H9 (cell line): Measurements from ENCODE around the gene KCNN2. TPM values are rescaled to one million over a fixed set of nuclear protein-coding genes. Genes with fewer than 3 reads are reported as not detected.

ENCODE experiments used
- DNase-seq: peaks from one replicate; pipeline ENCODE4 v3.0.0-alpha.2; 2017
- H2AFZ ChIP-seq: one replicate; pipeline ENCODE4 v1.6.1; 2013; ENCODE audit warnings: mild to moderate bottlenecking, low read length, control low read depth, moderate library complexity
- H2AK5ac ChIP-seq: 2 replicates; pipeline ENCODE4 v1.6.1; 2013; ENCODE audit warnings: low read length, control low read depth, mixed read lengths; ENCODE audit not compliant: insufficient read length
- H2BK120ac ChIP-seq: one replicate; pipeline ENCODE4 v1.6.1; 2013; ENCODE audit warnings: low read depth, mild to moderate bottlenecking, low read length, control low read depth, inconsistent platforms; ENCODE audit not compliant: poor library complexity, severe bottlenecking
- H2BK12ac ChIP-seq: 2 replicates; pipeline ENCODE4 v1.6.1; 2013; ENCODE audit warnings: low read length, control low read depth, mixed read lengths, low read depth; ENCODE audit not compliant: insufficient read length
- H2BK15ac ChIP-seq: 2 replicates; pipeline ENCODE4 v1.6.1; 2013; ENCODE audit warnings: low read depth, low read length, control low read depth
- H2BK20ac ChIP-seq: one replicate; pipeline ENCODE4 v1.6.1; 2013; ENCODE audit warnings: low read depth, mild to moderate bottlenecking, low read length, control low read depth, inconsistent platforms; ENCODE audit not compliant: poor library complexity, severe bottlenecking
- H2BK5ac ChIP-seq: 2 replicates; pipeline ENCODE4 v1.6.1; 2013; ENCODE audit warnings: low read length, control low read depth, mixed read lengths; ENCODE audit not compliant: insufficient read length
- H3K14ac ChIP-seq: 2 replicates; pipeline ENCODE4 v1.6.1; 2013; ENCODE audit warnings: low read length, control low read depth; ENCODE audit not compliant: insufficient read depth
- H3K18ac ChIP-seq: 2 replicates; pipeline ENCODE4 v1.6.1; 2013; ENCODE audit warnings: low read depth, mild to moderate bottlenecking, mixed read lengths, low read length, control low read depth; ENCODE audit not compliant: insufficient read length
- H3K23ac ChIP-seq: 2 replicates; pipeline ENCODE4 v1.6.1; 2013; ENCODE audit warnings: low read length, control low read depth, mixed read lengths, low read depth; ENCODE audit not compliant: insufficient read length
- H3K23me2 ChIP-seq: 2 replicates; pipeline ENCODE4 v1.6.1; 2013; ENCODE audit warnings: low read depth, mild to moderate bottlenecking, mixed read lengths, low read length, control low read depth; ENCODE audit not compliant: insufficient read length, poor library complexity, severe bottlenecking
- H3K27ac ChIP-seq: 2 replicates; pipeline ENCODE4 v1.5.1; 2013; ENCODE audit warnings: low read length, control low read depth, mixed read lengths, low read depth; ENCODE audit not compliant: insufficient read length
- H3K27me3 ChIP-seq: 2 replicates; pipeline ENCODE4 v1.6.1; 2013; ENCODE audit warnings: low read length, control low read depth, inconsistent platforms; ENCODE audit not compliant: insufficient read depth
- H3K4ac ChIP-seq: 2 replicates; pipeline ENCODE4 v1.6.1; 2013; ENCODE audit warnings: low read depth, mild to moderate bottlenecking, control low read depth, inconsistent platforms, low read length, moderate library complexity
- H3K4me1 ChIP-seq: 2 replicates; pipeline ENCODE4 v1.6.1; 2013; ENCODE audit warnings: low read length, control low read depth, inconsistent platforms; ENCODE audit not compliant: insufficient read depth
- H3K4me2 ChIP-seq: 2 replicates; pipeline ENCODE4 v1.6.1; 2013; ENCODE audit warnings: low read length, control low read depth, mixed read lengths; ENCODE audit not compliant: insufficient read length, insufficient read depth
- H3K56ac ChIP-seq: 2 replicates; pipeline ENCODE4 v1.6.1; 2013; ENCODE audit warnings: low read depth, mild to moderate bottlenecking, mixed read lengths, low read length, control low read depth; ENCODE audit not compliant: insufficient read length
- H3K79me1 ChIP-seq: 2 replicates; pipeline ENCODE4 v1.6.1; 2013; ENCODE audit warnings: low read depth, mild to moderate bottlenecking, moderate library complexity, low read length, control low read depth, inconsistent platforms; ENCODE audit not compliant: insufficient read depth, poor library complexity, severe bottlenecking
- H3K79me2 ChIP-seq: 2 replicates; pipeline ENCODE4 v1.6.1; 2013; ENCODE audit warnings: low read length, control low read depth, inconsistent platforms; ENCODE audit not compliant: insufficient read depth
- H3K9ac ChIP-seq: 2 replicates; pipeline ENCODE4 v1.6.1; 2013; ENCODE audit warnings: low read length, control low read depth, mixed read lengths; ENCODE audit not compliant: insufficient read length; ENCODE audit errors: extremely low read depth
- H3K9me3 ChIP-seq: one replicate; pipeline ENCODE4 v1.6.1; 2013; ENCODE audit warnings: low read depth, low read length, inconsistent platforms; ENCODE audit not compliant: control insufficient read depth
- H3T11ph ChIP-seq: one replicate; pipeline ENCODE4 v1.6.1; 2013; ENCODE audit warnings: mild to moderate bottlenecking, low read length, control low read depth, inconsistent platforms
- H4K20me1 ChIP-seq: one replicate; pipeline ENCODE4 v1.6.1; 2013; ENCODE audit not compliant: control insufficient read depth, insufficient read length, insufficient read depth
- H4K5ac ChIP-seq: 2 replicates; pipeline ENCODE4 v1.6.1; 2013; ENCODE audit warnings: low read depth, mild to moderate bottlenecking, mixed read lengths, low read length, control low read depth; ENCODE audit not compliant: insufficient read length
- H4K8ac ChIP-seq: replicated peaks from 2 replicates; pipeline ENCODE4 v1.6.1; 2013; ENCODE audit warnings: low read length, control low read depth, mixed read lengths, low read depth; ENCODE audit not compliant: insufficient read length
- H4K91ac ChIP-seq: 2 replicates; pipeline ENCODE4 v1.6.1; 2013; ENCODE audit warnings: low read depth, mild to moderate bottlenecking, moderate library complexity, mixed read lengths, low read length, control low read depth; ENCODE audit not compliant: insufficient read length
- H3K27ac Mint-ChIP-seq, 3 experiments: 2 replicates in 2 of 3; 3 replicates in 1 of 3; pipeline ENCODE4 v1.8.0; 2020 to 2021; ENCODE audit warnings: mixed read lengths in 3 of 3, mild to moderate bottlenecking in 1 of 3, moderate library complexity in 1 of 3
- H3K27me3 Mint-ChIP-seq: 2 replicates; pipeline ENCODE4 v1.8.0; 2021; ENCODE audit warnings: low read depth, mild to moderate bottlenecking, moderate library complexity, mixed read lengths
- H3K36me3 Mint-ChIP-seq, 3 experiments: 2 replicates in 2 of 3; 3 replicates in 1 of 3; pipeline ENCODE4 v1.8.0; 2020 to 2021; ENCODE audit warnings: low read depth in 3 of 3, mixed read lengths in 3 of 3; ENCODE audit not compliant: insufficient read depth in 1 of 3
- H3K4me1 Mint-ChIP-seq, 2 experiments: 2 replicates each; pipeline ENCODE4 v1.8.0; 2020; ENCODE audit warnings: mixed read lengths in 2 of 2
- H3K4me3 Mint-ChIP-seq, 2 experiments: 2 replicates in 1 of 2; 3 replicates in 1 of 2; pipeline ENCODE4 v1.8.0; 2020 to 2021; ENCODE audit warnings: mild to moderate bottlenecking in 2 of 2, mixed read lengths in 2 of 2, moderate library complexity in 1 of 2
- H3K9me3 Mint-ChIP-seq, 2 experiments: 2 replicates in 1 of 2; 3 replicates in 1 of 2; pipeline ENCODE4 v1.8.0; 2020; ENCODE audit warnings: mild to moderate bottlenecking in 2 of 2, mixed read lengths in 2 of 2, moderate library complexity in 1 of 2
- WGBS: extraction: QIAGEN DNeasy Blood & Tissue Kit; methylation state at CpG from one replicate; pipeline ENCODE4 v1.1.7; 2013; ENCODE audit warnings: missing lambda C conversion rate, low lambda C conversion rate, mixed read lengths; ENCODE audit not compliant: insufficient read length; ENCODE audit errors: extremely low coverage; 5-methylcytosine and 5-hydroxymethylcytosine counted together
- total RNA-seq: library from RNA; stranded (reverse); gene quantifications from 2 replicates; pipeline ENCODE4 v1.2.1, GENCODE V29; 2021
- TF ChIP-seq, protein P1 (sequence below): fragments of 200-600 bp; sonication (generic); conservative IDR thresholded peaks from 3 replicates; pipeline ENCODE4 v1.8.0; 2021; ENCODE audit warnings: antibody characterized with exemption, mild to moderate bottlenecking

The KCNN2 gene
- total RNA-seq, 1 experiment from 2014 or later: 21.0 TPM

DNA sequence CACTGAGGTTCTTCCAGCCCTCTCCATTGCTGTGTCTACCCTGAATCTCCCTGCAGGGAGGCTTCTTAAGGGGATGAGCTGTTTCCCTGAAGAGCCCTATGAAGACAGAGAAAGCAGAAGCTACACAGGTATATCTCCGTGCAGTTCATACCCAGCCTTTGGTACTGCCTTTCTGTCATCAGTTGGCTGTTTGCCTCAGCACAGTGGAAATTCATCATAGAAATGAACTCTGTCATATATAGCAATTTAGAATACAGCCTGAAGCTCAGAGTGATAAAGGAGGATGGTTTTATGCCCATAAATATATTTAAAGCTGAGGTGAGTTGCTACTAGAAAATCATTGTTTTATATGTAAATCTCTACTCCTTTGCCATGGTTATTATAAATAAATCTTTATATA is 42.6 kb upstream of the KCNN2 start:
- TF ChIP-seq, protein P1, sequence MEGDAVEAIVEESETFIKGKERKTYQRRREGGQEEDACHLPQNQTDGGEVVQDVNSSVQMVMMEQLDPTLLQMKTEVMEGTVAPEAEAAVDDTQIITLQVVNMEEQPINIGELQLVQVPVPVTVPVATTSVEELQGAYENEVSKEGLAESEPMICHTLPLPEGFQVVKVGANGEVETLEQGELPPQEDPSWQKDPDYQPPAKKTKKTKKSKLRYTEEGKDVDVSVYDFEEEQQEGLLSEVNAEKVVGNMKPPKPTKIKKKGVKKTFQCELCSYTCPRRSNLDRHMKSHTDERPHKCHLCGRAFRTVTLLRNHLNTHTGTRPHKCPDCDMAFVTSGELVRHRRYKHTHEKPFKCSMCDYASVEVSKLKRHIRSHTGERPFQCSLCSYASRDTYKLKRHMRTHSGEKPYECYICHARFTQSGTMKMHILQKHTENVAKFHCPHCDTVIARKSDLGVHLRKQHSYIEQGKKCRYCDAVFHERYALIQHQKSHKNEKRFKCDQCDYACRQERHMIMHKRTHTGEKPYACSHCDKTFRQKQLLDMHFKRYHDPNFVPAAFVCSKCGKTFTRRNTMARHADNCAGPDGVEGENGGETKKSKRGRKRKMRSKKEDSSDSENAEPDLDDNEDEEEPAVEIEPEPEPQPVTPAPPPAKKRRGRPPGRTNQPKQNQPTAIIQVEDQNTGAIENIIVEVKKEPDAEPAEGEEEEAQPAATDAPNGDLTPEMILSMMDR: no peak
- Histone ChIP-seq H3K27me3 (no peaks in the 10 kb centered on the region), H2BK12ac (no peak overlapping the region), H3T11ph (no peak overlapping the region), H2BK15ac (no peak overlapping the region), H2BK5ac (no peak overlapping the region), H2BK120ac (no peak overlapping the region), H3K9ac (no peak overlapping the region), H3K4me2 (no peak overlapping the region), H3K27ac (no peak overlapping the region), H4K8ac (no peak overlapping the region), H3K4ac (no peak overlapping the region), H3K9me3 (no peaks in the 10 kb centered on the region), H2AK5ac (no peak overlapping the region), H3K4me1 (no peaks in the 10 kb centered on the region), H4K20me1 (no peaks in the 10 kb centered on the region), H3K23ac (no peak overlapping the region), H4K5ac (no peak overlapping the region), H2BK20ac (no peak overlapping the region), H4K91ac (no peak overlapping the region), H3K14ac (no peak overlapping the region), H3K79me2 (no peaks in the 10 kb centered on the region), H3K18ac (no peak overlapping the region), H3K56ac (no peak overlapping the region), H3K23me2 (no peaks in the 10 kb centered on the region), H3K79me1 (no peaks in the 10 kb centered on the region), H2AFZ (no peak overlapping the region)
- DNase-seq: no peak
- Mint-ChIP-seq H3K4me3 (no peak overlapping the region), H3K36me3 (no peaks in the 10 kb centered on the region), H3K27me3 (no peaks in the 10 kb centered on the region), H3K9me3 (no peaks in the 10 kb centered on the region), H3K27ac (no peak overlapping the region), H3K4me1 (peaks cover 0 to 8% of the 10 kb centered on the region in 2 experiments; a peak in 2 of 4 replicates)
- no CpG with 5 or more reads among the region's 1 CpG for WGBS
